Spleen (tissue), 11 donors: ENCODE measurements around the gene PSRC1. TPM values are rescaled to one million over a fixed set of nuclear protein-coding genes. Genes with fewer than 3 reads are reported as not detected.

Source experiments
- DNase-seq: peaks from one replicate; pipeline ENCODE4 v3.0.0-alpha.2; 2020
- H3K27ac ChIP-seq, 8 donors: fragments of 200-600 bp; sonication (generic) in 7 of 8; 1 replicate in 4 of 8; 2 replicates in 4 of 8; pipeline versions ENCODE4 v1.5.0 to v1.8.0; 2016 to 2021; ENCODE audit warnings: inconsistent platforms in 4 of 8, mild to moderate bottlenecking in 4 of 8, moderate library complexity in 1 of 8
- H3K27me3 ChIP-seq, 7 donors: fragments of 200-600 bp; sonication (generic) in 6 of 7; replicated peaks in 1 of 7; 1 replicate in 4 of 7; 2 replicates in 3 of 7; pipeline versions ENCODE4 v1.5.0 to v1.8.0; 2016 to 2021; ENCODE audit warnings: inconsistent platforms in 3 of 7, mild to moderate bottlenecking in 1 of 7
- H3K36me3 ChIP-seq, 6 donors: fragments of 200-600 bp; sonication (generic) in 5 of 6; 1 replicate in 4 of 6; 2 replicates in 2 of 6; pipeline versions ENCODE4 v1.5.0 to v1.8.0; 2016 to 2021; ENCODE audit warnings: inconsistent platforms in 2 of 6
- H3K4me1 ChIP-seq, 6 donors: fragments of 200-600 bp; sonication (generic) in 5 of 6; 1 replicate in 3 of 6; 2 replicates in 3 of 6; pipeline versions ENCODE4 v1.5.0 to v1.8.0; 2016 to 2021; ENCODE audit warnings: inconsistent platforms in 3 of 6
- H3K4me3 ChIP-seq, 8 donors: fragments of 200-600 bp; sonication (generic) in 7 of 8; 1 replicate in 4 of 8; 2 replicates in 4 of 8; pipeline versions ENCODE4 v1.5.0 to v1.8.0; 2016 to 2021; ENCODE audit warnings: inconsistent platforms in 4 of 8, mild to moderate bottlenecking in 4 of 8, moderate library complexity in 2 of 8
- H3K9me3 ChIP-seq, 8 donors: fragments of 200-600 bp; sonication (generic) in 7 of 8; 1 replicate in 4 of 8; 2 replicates in 4 of 8; pipeline versions ENCODE4 v1.5.0 to v1.8.0; 2016 to 2021; ENCODE audit warnings: inconsistent platforms in 4 of 8
- POLR2A ChIP-seq, 3 donors: fragments of 450-650 bp; IDR thresholded peaks; one replicate each; pipeline ENCODE4 v1.5.1; 2017; ENCODE audit warnings: antibody characterized with exemption in 3 of 3, mild to moderate bottlenecking in 1 of 3
- POLR2AphosphoS5 ChIP-seq, 3 donors: sonication (generic); formaldehyde crosslinking; IDR thresholded peaks; one replicate each; pipeline ENCODE4 v1.5.1; 2017; ENCODE audit warnings: antibody characterized with exemption in 3 of 3
- WGBS, 5 donors: extraction: QIAGEN DNeasy Blood & Tissue Kit in 3 of 5; methylation state at CpG; one replicate each; pipeline versions ENCODE4 v1.1.5 to v1.1.7; 2013 to 2018; 5-methylcytosine and 5-hydroxymethylcytosine counted together
- intact Hi-C: fragments of 100-400 bp; cut with DNase I; formaldehyde crosslinking; loops from one replicate; pipeline ENCODE4 v1.15.0; 2023; ENCODE audit warnings: low total_unique reads
- polyA plus RNA-seq, 3 donors: library from polyadenylated mRNA; stranded (reverse); fragments of 200-250 nt; gene quantifications; one replicate each; pipeline ENCODE4 v1.2.1, GENCODE V29; 2013
- total RNA-seq, 7 donors: library from RNA; depleted of rRNA in 3 of 7; stranded (reverse); fragments of >200 nt in 3 of 7; fragmentation: NEBNext Ultra II Directional in 4 of 7; extraction: Animal tissue kit (Norgen Biotek cat#: 25700) in 4 of 7; gene quantifications; one replicate each; pipeline versions ENCODE4 v1.1.0 to v1.2.1, GENCODE V29; 2016 to 2021
- TF ChIP-seq, protein P1 (sequence below), 11 experiments: fragments of 200-600 bp in 7 of 11; fragments of 450-650 bp in 4 of 11; sonication (generic) in 4 of 11; IDR thresholded peaks in 8 of 11; conservative IDR thresholded peaks in 3 of 11; 1 replicate in 7 of 11; 2 replicates in 4 of 11; pipeline versions ENCODE4 v1.4.0 to v1.8.0; 2016 to 2021; ENCODE audit warnings: antibody characterized with exemption in 11 of 11, inconsistent platforms in 4 of 11, mild to moderate bottlenecking in 1 of 11
- donor health status: healthy with polysubstance abuse.
- donor health status: DM: no; HTN: no; CAD: no; lungs with moderate emphysema.
- donor health status: DM: no; HTN: no; CAD: no.
- donor health status: Bipolar disorder and iron deficiency.
- donor health status: healthy.
- donor health status: DM: no; HTN: no; CAD: no.
- donor health status: DM: yes; HTN: yes; CAD: no.

The PSRC1 gene
- total and polyA plus RNA-seq, 10 donors: 2.0 to 9.3 (median 3.5) TPM

DNA sequence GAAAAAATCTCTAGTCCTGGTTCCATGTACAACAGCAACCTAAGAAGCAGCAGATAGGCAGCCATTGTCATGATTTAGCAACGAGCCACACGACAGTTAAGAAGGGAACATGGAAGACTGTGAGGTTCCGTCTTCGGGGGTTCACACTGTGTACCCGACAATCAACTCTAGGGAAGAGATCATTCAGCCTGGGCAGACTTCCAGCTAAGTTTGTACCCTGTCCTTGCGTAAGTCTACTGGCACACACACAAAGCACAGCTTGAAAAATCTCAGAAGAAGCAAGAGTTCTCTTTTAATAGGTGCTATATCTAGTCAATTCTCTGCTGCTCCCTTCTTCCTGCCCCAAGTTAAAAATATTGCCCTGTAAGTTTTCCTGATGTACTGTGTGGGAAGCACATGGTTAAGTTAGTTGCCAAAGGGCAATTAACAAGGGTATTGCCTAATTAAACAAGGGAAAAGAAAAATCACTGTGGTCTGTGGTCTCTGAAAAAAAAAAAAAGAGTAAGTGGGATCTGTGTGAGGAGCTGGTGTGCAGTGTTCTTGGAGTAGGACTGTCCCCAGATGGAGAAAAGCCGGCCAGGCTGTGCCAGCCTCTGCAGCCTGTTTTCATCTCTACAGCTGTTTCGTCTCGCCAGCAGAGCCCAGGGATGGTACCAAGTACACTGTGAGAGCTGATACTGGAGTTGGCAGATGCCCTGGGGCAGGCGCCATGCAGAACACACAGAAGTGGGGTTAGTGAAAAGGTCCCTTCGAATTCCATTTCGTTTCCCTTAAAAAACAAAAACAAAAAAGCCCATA lies 30.2 kb upstream of the PSRC1 start:
- H3K36me3 ChIP-seq: peaks cover 0 to 91% (median under 1%) of the 10 kb centered on the region in 6 donors
- DNase-seq: no peak
- H3K4me1 ChIP-seq: peaks cover 0 to under 1% (median 0%) of the 10 kb centered on the region in 6 donors
- no peak overlapping the region for H3K4me3 ChIP-seq
- H3K27ac ChIP-seq: no peak overlapping the region
- WGBS, 5 donors: 70 to 87% (median 83%) methylated on average over 12 of the region's 12 CpGs
- TF ChIP-seq, protein P1, sequence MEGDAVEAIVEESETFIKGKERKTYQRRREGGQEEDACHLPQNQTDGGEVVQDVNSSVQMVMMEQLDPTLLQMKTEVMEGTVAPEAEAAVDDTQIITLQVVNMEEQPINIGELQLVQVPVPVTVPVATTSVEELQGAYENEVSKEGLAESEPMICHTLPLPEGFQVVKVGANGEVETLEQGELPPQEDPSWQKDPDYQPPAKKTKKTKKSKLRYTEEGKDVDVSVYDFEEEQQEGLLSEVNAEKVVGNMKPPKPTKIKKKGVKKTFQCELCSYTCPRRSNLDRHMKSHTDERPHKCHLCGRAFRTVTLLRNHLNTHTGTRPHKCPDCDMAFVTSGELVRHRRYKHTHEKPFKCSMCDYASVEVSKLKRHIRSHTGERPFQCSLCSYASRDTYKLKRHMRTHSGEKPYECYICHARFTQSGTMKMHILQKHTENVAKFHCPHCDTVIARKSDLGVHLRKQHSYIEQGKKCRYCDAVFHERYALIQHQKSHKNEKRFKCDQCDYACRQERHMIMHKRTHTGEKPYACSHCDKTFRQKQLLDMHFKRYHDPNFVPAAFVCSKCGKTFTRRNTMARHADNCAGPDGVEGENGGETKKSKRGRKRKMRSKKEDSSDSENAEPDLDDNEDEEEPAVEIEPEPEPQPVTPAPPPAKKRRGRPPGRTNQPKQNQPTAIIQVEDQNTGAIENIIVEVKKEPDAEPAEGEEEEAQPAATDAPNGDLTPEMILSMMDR (IDR thresholded peaks at IDR 0.05 in 8 of 11, conservative IDR thresholded peaks at IDR 0.05 in 3 of 11): no peak
- H3K9me3 ChIP-seq: no peaks in the 10 kb centered on the region
- no peaks in the 10 kb centered on the region for H3K27me3 ChIP-seq
- intact Hi-C loops: no loop called here

DNA sequence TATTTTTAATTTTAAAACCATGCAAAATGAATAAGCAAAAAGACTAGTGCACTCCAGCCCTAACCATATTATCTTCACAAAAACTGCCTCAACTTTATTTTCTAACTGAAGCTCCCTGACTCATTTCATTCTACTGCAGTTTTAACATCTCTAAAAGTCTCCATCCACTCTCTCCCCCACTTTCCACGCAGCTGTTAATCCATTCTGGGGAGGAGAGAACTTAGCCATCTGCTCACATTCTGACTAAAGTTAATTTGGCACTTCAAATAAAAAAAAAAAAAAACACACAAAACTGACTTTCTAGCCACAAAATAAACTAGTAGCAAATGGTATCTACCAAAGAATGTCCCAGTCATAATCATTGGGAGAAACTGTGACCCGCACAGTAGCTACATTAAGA lies 29.3 kb upstream of the PSRC1 start:
- no peak for DNase-seq
- H3K27me3 ChIP-seq: no peaks in the 10 kb centered on the region
- H3K4me1 ChIP-seq: peaks cover 0 to 10% (median 4%) of the 10 kb centered on the region in 6 donors
- intact Hi-C loops: no loop called here
- H3K9me3 ChIP-seq: no peaks in the 10 kb centered on the region
- TF ChIP-seq POLR2A (IDR thresholded peaks at IDR 0.05) (no peak), POLR2AphosphoS5 (IDR thresholded peaks at IDR 0.05) (no peak)
- TF ChIP-seq, protein P1 (IDR thresholded peaks at IDR 0.05 in 8 of 11, conservative IDR thresholded peaks at IDR 0.05 in 3 of 11): no peak
- H3K4me3 ChIP-seq: no peak overlapping the region
- H3K36me3 ChIP-seq: peaks cover 0 to 81% (median 0%) of the 10 kb centered on the region in 6 donors
- 87 to 95% (median 89%) methylated on average over 2 of the region's 2 CpGs for WGBS, 5 donors
- no peak overlapping the region for H3K27ac ChIP-seq

DNA sequence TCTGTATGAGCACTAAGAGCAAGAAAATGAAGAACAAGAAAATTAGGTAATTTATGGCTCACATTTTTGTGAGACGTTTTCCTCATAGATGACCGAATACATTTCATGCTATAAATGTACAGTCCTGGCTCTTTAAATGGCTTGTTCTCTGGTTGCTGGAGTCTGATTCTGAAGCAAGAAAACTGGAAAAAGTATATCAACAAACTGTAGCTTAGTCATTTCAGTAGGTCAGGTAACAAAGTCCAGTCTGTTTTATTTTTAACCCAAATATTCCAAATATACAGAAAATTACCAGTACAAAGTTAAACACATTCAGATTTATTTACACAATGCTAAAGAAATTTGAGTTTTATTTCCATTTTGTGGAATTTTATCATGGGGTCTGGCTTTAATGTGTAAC lies 26.4 kb upstream of the PSRC1 start:
- no peak overlapping the region for H3K27ac ChIP-seq
- H3K27me3 ChIP-seq: peaks cover 0 to 4% (median 0%) of the 10 kb centered on the region in 7 donors
- H3K4me3 ChIP-seq: no peak overlapping the region
- DNase-seq: no peak
- H3K36me3 ChIP-seq: peaks cover 0 to 52% (median 0%) of the 10 kb centered on the region in 6 donors
- no peaks in the 10 kb centered on the region for H3K9me3 ChIP-seq
- TF ChIP-seq POLR2AphosphoS5 (IDR thresholded peaks at IDR 0.05): no peak
- TF ChIP-seq, protein P1 (IDR thresholded peaks at IDR 0.05 in 8 of 11, conservative IDR thresholded peaks at IDR 0.05 in 3 of 11): no peak
- no peak for TF ChIP-seq POLR2A (IDR thresholded peaks at IDR 0.05)
- WGBS, 5 donors: 50 to 75% (median 59%) methylated on average over 2 of the region's 2 CpGs
- peaks cover 0 to 17% (median 8%) of the 10 kb centered on the region in 6 donors for H3K4me1 ChIP-seq
- intact Hi-C loops: no loop called here

DNA sequence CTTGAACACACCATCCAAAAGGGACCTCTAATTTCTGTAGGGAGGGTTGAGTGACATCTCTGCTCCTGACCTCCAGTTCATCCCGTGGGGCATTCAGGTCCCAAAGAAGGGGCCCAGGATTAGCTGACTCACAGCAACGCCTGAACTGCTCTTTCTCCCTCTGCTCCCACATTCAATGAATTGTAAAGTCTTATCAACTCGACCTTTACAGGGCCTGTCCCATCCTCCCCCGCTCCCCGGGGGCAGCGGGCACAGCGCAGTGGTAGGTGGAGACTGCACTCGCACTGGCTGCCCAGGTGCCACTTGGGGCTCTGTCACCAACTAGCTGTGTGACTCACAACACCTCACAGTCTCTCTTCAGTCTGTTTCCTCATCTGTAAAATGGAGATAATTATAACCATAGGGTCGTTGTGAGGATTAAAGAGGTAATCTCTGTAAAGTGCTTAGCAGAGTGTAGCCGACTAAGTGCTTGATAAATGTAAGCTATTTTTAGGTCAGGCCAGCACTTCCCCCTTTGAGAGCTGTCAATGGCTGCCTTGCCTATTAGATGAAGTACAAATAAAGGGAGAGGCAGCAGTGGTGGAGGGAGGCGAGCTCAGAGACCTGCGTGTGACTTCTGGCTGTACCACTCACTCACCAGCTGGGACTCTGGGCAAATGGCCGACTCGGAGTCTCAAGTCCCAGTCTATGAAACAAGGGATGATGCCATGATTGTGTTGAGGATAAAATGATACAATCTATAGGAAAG lies 24.5 kb upstream of the PSRC1 start:
- Histone ChIP-seq H3K4me3 (no peak overlapping the region), H3K4me1 (peaks cover 0 to 17% (median 8%) of the 10 kb centered on the region in 6 donors), H3K36me3 (peaks cover 0 to 34% (median 0%) of the 10 kb centered on the region in 6 donors), H3K27ac (no peak overlapping the region), H3K9me3 (no peaks in the 10 kb centered on the region), H3K27me3 (peaks cover 0 to 13% (median 0%) of the 10 kb centered on the region in 7 donors)
- TF ChIP-seq POLR2A (IDR thresholded peaks at IDR 0.05) (no peak), POLR2AphosphoS5 (IDR thresholded peaks at IDR 0.05) (no peak)
- TF ChIP-seq, protein P1 (IDR thresholded peaks at IDR 0.05 in 8 of 11, conservative IDR thresholded peaks at IDR 0.05 in 3 of 11): no peak
- DNase-seq: no peak
- intact Hi-C loops: no loop called here
- 45 to 53% (median 50%) methylated on average over 14 of the region's 14 CpGs for WGBS, 5 donors
